NAMALWA (cell line): Measurements from ENCODE around the gene CKM.

ENCODE experiments used
- DNase-seq: peaks from one replicate; pipeline ENCODE4 v3.0.0-alpha.2; 2015; ENCODE audit warnings: low spot score

The CKM gene

GRCh38 chr19:45322744-45323281 lies at the start of gene CKM:
Gene CKM, minus strand, starts transcription at chr19:45322875. Its CDS starts 3,162 bp downstream, at chr19:45319713.
- no peak for DNase-seq

- peak; percentile 99 for DNase-seq
Measured at GRCh38 chr19:45370410-45371204, 47.9 kb upstream of the CKM start, which contains the start of gene ERCC2. Gene ERCC2, minus strand, starts transcription at chr19:45370573. Its CDS starts 33 bp downstream, at chr19:45370540.

GRCh38 chr19:45368737-45369340 lies 46.2 kb upstream of the CKM start:
- no peak for DNase-seq

GRCh38 chr19:45368127-45368526 lies 45.5 kb upstream of the CKM start:
- no peak for DNase-seq

- DNase-seq: no peak
Measured at GRCh38 chr19:45364696-45365095, 42.0 kb upstream of the CKM start.

GRCh38 chr19:45363861-45364459 lies 41.3 kb upstream of the CKM start:
- no peak for DNase-seq

- DNase-seq: no peak
Measured at GRCh38 chr19:45362291-45362690, 39.6 kb upstream of the CKM start.

GRCh38 chr19:45361608-45362007 lies 38.9 kb upstream of the CKM start:
- DNase-seq: no peak

GRCh38 chr19:45358213-45358792 lies 35.6 kb upstream of the CKM start:
- DNase-seq: no peak

- DNase-seq: no peak
Measured at GRCh38 chr19:45357445-45357783, 34.7 kb upstream of the CKM start.

- no peak for DNase-seq
Measured at GRCh38 chr19:45356760-45357444, 34.2 kb upstream of the CKM start.

GRCh38 chr19:45355910-45356309 lies 33.2 kb upstream of the CKM start:
- DNase-seq: no peak

- no peak for DNase-seq
Measured at GRCh38 chr19:45355402-45355801, 32.7 kb upstream of the CKM start.

- no peak for DNase-seq
Measured at GRCh38 chr19:45354241-45354842, 31.7 kb upstream of the CKM start.

- DNase-seq: peak; percentile 29
Measured at GRCh38 chr19:45352914-45353796, 30.5 kb upstream of the CKM start.

GRCh38 chr19:45352471-45352870 lies 29.8 kb upstream of the CKM start:
- DNase-seq: no peak

- no peak for DNase-seq
Measured at GRCh38 chr19:45352062-45352461, 29.4 kb upstream of the CKM start.

- DNase-seq: no peak
Measured at GRCh38 chr19:45351401-45351952, 28.8 kb upstream of the CKM start.

- DNase-seq: no peak
Measured at GRCh38 chr19:45350477-45351058, 27.9 kb upstream of the CKM start.

GRCh38 chr19:45349430-45349941 lies 26.8 kb upstream of the CKM start:
- no peak for DNase-seq
